VCaP (cell line): ENCODE results near the gene FIGLA.

Source experiments
- H3K27ac ChIP-seq: fragments of 450-650 bp; 2 replicates; pipeline ENCODE4 v1.5.1; 2017
- TF ChIP-seq, protein P1 (sequence below): fragments of 450-650 bp; conservative IDR thresholded peaks from 2 replicates; pipeline ENCODE4 v1.5.1; 2017; ENCODE audit warnings: mild to moderate bottlenecking, moderate library complexity

FIGLA gene

DNA sequence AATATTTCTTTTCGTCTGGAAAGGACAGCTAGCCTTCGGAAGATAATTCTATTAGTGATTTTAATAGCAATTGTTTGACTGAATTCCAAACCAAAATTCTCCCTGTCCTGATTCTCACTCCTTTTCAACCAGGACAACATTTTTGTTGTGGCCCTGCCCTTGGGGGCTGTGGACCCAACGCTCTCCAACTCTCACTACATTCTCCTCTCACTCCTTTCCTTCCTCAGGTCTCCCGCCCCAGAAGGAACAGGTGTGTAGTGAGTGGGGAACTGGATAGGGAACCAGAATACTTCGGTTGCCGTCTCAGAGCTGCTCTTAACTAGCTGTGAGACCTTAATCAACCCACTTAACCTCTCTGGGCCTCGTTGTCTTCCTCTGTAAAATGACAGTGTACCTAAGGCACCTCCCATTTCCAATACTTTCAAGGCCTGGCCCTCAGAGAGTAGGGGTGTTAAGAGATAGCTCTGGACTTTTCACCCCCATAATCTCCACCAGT, 21.8 kb downstream of the FIGLA start:
- peak overlapping the region; percentile 87 for H3K27ac ChIP-seq
- TF ChIP-seq, protein P1, sequence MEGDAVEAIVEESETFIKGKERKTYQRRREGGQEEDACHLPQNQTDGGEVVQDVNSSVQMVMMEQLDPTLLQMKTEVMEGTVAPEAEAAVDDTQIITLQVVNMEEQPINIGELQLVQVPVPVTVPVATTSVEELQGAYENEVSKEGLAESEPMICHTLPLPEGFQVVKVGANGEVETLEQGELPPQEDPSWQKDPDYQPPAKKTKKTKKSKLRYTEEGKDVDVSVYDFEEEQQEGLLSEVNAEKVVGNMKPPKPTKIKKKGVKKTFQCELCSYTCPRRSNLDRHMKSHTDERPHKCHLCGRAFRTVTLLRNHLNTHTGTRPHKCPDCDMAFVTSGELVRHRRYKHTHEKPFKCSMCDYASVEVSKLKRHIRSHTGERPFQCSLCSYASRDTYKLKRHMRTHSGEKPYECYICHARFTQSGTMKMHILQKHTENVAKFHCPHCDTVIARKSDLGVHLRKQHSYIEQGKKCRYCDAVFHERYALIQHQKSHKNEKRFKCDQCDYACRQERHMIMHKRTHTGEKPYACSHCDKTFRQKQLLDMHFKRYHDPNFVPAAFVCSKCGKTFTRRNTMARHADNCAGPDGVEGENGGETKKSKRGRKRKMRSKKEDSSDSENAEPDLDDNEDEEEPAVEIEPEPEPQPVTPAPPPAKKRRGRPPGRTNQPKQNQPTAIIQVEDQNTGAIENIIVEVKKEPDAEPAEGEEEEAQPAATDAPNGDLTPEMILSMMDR, result no peak

GRCh38 chr2:70767699-70768589, 22.5 kb downstream of the FIGLA start, which contains the start of gene ADD2:
ADD2 (minus strand) TSS chr2:70768200; CDS start chr2:70706408, 61,792 bp downstream.
- TF ChIP-seq, protein P1, result peak; percentile 77
- H3K27ac ChIP-seq, result peak within 1 kb of the TSS; percentile 87

- TF ChIP-seq, protein P1, result no peak
- peak overlapping the region; percentile 87 for H3K27ac ChIP-seq
Observed at GRCh38 chr2:70767079-70767698, 23.3 kb downstream of the FIGLA start.

- peak overlapping the region; percentile 87 for H3K27ac ChIP-seq
- TF ChIP-seq, protein P1, result no peak
Observed at GRCh38 chr2:70766357-70767078, 23.9 kb downstream of the FIGLA start.

DNA sequence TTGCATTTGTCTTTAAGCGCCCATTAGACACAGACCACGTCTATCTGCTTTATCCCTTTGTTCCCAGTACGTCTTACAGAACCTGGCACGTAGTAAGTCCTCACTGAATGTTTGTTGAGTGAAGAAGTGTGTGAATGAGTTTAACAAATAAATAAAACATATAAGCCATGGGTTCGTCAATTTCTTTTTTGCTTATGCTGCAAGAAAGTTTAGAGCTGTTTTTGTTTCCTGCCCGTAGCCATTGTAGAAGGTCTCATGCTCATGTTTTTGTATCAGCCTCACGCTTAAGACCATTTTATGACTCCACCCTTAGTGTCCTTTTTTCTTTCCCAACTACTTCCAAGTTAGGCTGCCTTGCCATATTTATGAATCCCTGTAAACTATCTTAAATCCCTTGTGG, 24.9 kb downstream of the FIGLA start:
- no peak overlapping the region for H3K27ac ChIP-seq
- TF ChIP-seq, protein P1, result no peak

DNA sequence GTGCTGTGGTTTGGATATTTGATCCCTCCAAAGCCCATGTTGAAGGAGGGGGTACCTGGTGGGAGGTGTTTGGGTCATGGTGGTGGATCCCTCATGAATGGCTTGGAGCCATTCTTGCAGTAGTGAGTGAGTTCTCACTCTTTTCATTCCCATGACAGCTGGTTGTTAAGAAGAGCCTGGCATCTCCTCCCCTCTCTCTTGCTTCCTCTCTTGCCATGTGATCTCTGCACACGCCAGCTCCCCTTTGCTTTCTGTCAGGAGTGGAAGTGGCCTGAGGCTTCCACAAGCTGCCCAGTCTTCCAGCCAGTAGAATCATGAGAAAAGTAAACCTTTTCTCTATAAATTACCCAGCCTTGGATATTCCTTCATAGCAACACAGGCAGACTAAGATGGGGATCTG, 31.0 kb downstream of the FIGLA start:
- TF ChIP-seq, protein P1, result no peak
- H3K27ac ChIP-seq, result no peak overlapping the region

GRCh38 chr2:70757966-70758365, 32.5 kb downstream of the FIGLA start:
- TF ChIP-seq, protein P1, result no peak
- no peak overlapping the region for H3K27ac ChIP-seq
